Kidney epithelial cell (primary cell): ENCODE data around the gene PTPRD. TPM values are rescaled to one million over a fixed set of nuclear protein-coding genes. Genes with fewer than 3 reads are reported as not detected.

Experiments used
- DNase-seq: peaks from one replicate; pipeline ENCODE4 v3.0.0-alpha.2; 2010; ENCODE audit warnings: low read depth
- H3K27me3 ChIP-seq: 2 replicates; pipeline ENCODE4 v1.6.0; 2011; ENCODE audit warnings: low read length; ENCODE audit not compliant: control insufficient read depth, insufficient read depth
- H3K36me3 ChIP-seq: 2 replicates; pipeline ENCODE4 v1.5.1; 2011; ENCODE audit warnings: low read length; ENCODE audit not compliant: control insufficient read depth, insufficient read depth
- H3K4me3 ChIP-seq: 2 replicates; pipeline ENCODE4 v1.5.1; 2011; ENCODE audit warnings: low read depth, mild to moderate bottlenecking, control low read depth, low read length
- CTCF ChIP-seq: IDR thresholded peaks from 2 replicates; pipeline ENCODE4 v1.5.1; 2011; ENCODE audit warnings: mild to moderate bottlenecking, moderate library complexity, low read length, control low read depth, inconsistent platforms; ENCODE audit not compliant: insufficient read depth, poor library complexity, severe bottlenecking
- total RNA-seq: library from RNA; depleted of rRNA; stranded (reverse); fragments of >200 nt; gene quantifications from 2 replicates; pipeline ENCODE4 v1.2.3, GENCODE V29; 2015

PTPRD gene
- total RNA-seq, 1 donor from 2014 or later, result 18.8 TPM

DNA sequence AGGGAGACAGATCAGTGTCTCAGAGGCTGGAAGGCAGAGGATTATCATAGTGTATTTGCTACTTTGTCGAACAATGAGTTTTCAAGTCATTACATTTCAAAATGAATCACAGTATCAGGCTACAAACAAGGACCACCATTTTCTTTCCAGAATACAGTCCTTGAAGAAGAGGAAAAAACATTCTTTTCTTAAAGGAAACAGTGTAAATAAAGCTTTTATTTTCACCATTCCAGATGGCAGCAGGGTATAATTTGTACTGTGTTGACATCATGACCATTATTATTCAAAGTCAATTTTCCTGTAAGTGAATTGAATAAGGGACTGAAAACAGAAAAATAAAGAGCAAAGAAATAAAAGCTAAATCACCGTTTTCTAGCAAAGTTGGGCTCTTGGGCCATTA, 2076.0 kb downstream of the PTPRD start:
- H3K36me3 ChIP-seq, result no peaks in the 10 kb centered on the region
- no peak for DNase-seq
- no peak for TF ChIP-seq CTCF
- no peak overlapping the region for H3K4me3 ChIP-seq
- no peaks in the 10 kb centered on the region for H3K27me3 ChIP-seq

GRCh38 chr9:8534828-8535227, 2078.0 kb downstream of the PTPRD start:
- no peak for DNase-seq
- no peaks in the 10 kb centered on the region for H3K36me3 ChIP-seq
- no peak for TF ChIP-seq CTCF
- H3K4me3 ChIP-seq, result no peak overlapping the region
- no peaks in the 10 kb centered on the region for H3K27me3 ChIP-seq

GRCh38 chr9:8533681-8534080, 2079.1 kb downstream of the PTPRD start:
- DNase-seq, result no peak
- Histone ChIP-seq H3K36me3 (no peaks in the 10 kb centered on the region), H3K4me3 (no peak overlapping the region), H3K27me3 (no peaks in the 10 kb centered on the region)
- TF ChIP-seq CTCF, result no peak

GRCh38 chr9:8531826-8532415, 2080.9 kb downstream of the PTPRD start:
- H3K4me3 ChIP-seq, result no peak overlapping the region
- no peaks in the 10 kb centered on the region for H3K27me3 ChIP-seq
- H3K36me3 ChIP-seq, result no peaks in the 10 kb centered on the region
- no peak for DNase-seq
- TF ChIP-seq CTCF, result no peak

- Histone ChIP-seq H3K27me3 (no peaks in the 10 kb centered on the region), H3K4me3 (no peak overlapping the region), H3K36me3 (no peaks in the 10 kb centered on the region)
- TF ChIP-seq CTCF, result no peak
- no peak for DNase-seq
Observed at GRCh38 chr9:8521112-8521511, 2091.7 kb downstream of the PTPRD start.

DNA sequence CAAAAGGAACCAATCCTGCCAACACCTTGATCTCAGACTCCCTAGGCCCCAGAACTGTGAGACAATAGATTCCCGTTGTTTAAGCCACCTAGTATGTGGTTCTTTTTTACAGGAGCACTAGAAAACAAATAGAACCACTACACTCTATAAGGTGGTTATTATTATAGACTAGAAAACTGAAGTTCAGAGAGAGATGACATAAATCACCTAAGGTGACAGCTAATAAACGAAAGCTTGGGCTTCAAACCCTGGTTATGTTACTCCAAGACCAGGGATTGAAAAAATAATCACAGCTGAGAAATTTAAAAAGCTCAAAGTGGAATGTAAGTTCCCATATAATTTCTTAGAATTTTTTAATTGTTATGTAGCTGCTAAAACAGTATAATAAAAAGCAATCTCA, 2097.1 kb downstream of the PTPRD start:
- no peaks in the 10 kb centered on the region for H3K36me3 ChIP-seq
- H3K4me3 ChIP-seq, result no peak overlapping the region
- no peak for TF ChIP-seq CTCF
- no peak for DNase-seq
- no peaks in the 10 kb centered on the region for H3K27me3 ChIP-seq
